ENCODE data around the gene CDK8. TPM values are rescaled to one million over a fixed set of nuclear protein-coding genes. Genes with fewer than 3 reads are reported as not detected.

Gene CDK8
- total and polyA plus RNA-seq, 2 experiments from 2014 or later = 16.1 to 27.0 TPM

DNA sequence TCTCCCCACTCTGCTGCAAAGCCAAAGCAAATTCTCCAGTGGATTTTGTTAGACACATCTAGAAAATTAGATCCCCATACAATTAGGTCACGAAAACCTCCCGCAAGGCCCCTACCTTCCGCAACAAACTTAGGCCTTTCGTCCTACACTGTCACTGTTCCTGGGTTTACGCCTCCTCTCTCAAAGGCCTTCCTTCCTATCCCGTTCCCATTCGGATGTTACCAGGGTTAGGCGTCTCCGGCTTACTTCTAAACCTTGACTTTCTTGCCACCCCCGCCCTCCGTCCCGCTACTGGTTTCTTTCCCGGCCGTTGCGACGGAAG lies 32.6 kb upstream of the CDK8 start:
- WGBS (ENCODE audit: low lambda C conversion rate, missing lambda C conversion rate) = under 1% methylated on average over 16 of the region's 16 CpGs
- TF ChIP-seq EZH2phosphoT487 (IDR thresholded peaks at IDR 0.05; ENCODE audit: low read depth, severe bottlenecking, unreplicated experiment) = no peak
- TF ChIP-seq, protein P1, sequence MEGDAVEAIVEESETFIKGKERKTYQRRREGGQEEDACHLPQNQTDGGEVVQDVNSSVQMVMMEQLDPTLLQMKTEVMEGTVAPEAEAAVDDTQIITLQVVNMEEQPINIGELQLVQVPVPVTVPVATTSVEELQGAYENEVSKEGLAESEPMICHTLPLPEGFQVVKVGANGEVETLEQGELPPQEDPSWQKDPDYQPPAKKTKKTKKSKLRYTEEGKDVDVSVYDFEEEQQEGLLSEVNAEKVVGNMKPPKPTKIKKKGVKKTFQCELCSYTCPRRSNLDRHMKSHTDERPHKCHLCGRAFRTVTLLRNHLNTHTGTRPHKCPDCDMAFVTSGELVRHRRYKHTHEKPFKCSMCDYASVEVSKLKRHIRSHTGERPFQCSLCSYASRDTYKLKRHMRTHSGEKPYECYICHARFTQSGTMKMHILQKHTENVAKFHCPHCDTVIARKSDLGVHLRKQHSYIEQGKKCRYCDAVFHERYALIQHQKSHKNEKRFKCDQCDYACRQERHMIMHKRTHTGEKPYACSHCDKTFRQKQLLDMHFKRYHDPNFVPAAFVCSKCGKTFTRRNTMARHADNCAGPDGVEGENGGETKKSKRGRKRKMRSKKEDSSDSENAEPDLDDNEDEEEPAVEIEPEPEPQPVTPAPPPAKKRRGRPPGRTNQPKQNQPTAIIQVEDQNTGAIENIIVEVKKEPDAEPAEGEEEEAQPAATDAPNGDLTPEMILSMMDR (IDR thresholded peaks at IDR 0.05; ENCODE audit: poor library complexity) = no peak
- no peak for TF ChIP-seq EZH2 (IDR thresholded peaks at IDR 0.05; ENCODE audit: borderline replicate concordance)
- peaks cover 23% of the 10 kb centered on the region for H3K79me2 ChIP-seq
- H3K4me3 ChIP-seq = peak overlapping the region; percentile 52
- peaks cover 18% of the 10 kb centered on the region for H3K4me1 ChIP-seq (ENCODE audit: insufficient read depth)
- no peaks in the 10 kb centered on the region for H3K9me2 ChIP-seq (replicated peaks; ENCODE audit: insufficient read depth)
- peaks cover 4% of the 10 kb centered on the region for H4K20me1 ChIP-seq (ENCODE audit: insufficient read depth, poor library complexity, severe bottlenecking)
- H3K27ac ChIP-seq = peak overlapping the region; percentile 97
- H3K27me3 ChIP-seq = no peaks in the 10 kb centered on the region
- peaks cover 3% of the 10 kb centered on the region for H3K36me3 ChIP-seq (replicated peaks; ENCODE audit: insufficient read depth, low read depth)
- H3K9me3 ChIP-seq (ENCODE audit: low read depth) = no peaks in the 10 kb centered on the region
- H3K4me2 ChIP-seq = peak overlapping the region; percentile 82
- DNase-seq (ENCODE audit: low spot score) = no peak
- peak overlapping the region; percentile 49 for H2AFZ ChIP-seq

DNA sequence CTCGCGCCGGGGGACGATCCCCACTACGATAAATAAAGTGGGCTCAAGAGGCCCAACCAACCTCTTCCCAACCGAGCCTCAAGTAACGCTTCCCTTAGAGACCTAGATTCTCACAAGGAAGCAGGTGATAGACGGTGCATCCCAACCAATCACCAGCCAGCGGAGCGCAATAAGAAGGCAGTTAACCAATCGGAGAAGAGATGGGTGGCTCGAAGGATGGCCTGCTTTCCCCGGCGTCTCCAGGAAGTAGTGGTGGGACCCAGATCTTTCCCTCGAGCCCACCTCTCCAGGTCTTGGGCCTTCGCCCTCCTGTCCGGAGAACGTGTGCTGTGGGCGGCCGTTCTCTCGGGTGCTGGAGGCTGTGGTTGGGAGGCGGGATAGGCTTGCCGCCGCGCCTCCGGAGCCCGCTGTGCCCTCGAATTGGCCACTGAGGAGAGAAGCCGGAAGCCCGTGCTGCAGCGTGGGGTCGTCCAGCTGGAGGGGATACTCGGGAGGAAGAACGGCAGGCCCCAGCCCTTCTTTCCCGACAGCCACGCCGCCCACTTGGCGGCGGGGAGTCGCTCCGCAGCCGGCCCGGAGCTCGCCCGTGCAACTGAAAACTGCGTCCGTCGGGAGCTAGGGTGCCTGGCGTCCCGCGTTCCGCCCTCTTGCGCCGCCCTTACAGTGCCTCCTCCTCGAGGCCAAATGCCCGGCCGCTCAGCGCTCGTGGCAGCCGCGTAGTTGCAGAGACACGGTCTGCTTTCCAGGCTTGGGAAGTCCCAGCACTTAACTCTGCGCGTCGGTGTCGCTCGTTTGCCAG lies 32.0 kb upstream of the CDK8 start, which contains the start of gene RNF6:
Gene RNF6, minus strand, starts transcription at position 594 of the 799 bp plus-strand sequence. CDS start 2,665 bp downstream, outside the sequence.
- peaks cover 3% of the 10 kb centered on the region for H3K36me3 ChIP-seq (replicated peaks; ENCODE audit: insufficient read depth, low read depth)
- H3K9me2 ChIP-seq (replicated peaks; ENCODE audit: insufficient read depth) = no peaks in the 10 kb centered on the region
- peak within 1 kb of the TSS; percentile 54 for H3K4me3 ChIP-seq
- peaks cover 4% of the 10 kb centered on the region for H4K20me1 ChIP-seq (ENCODE audit: insufficient read depth, poor library complexity, severe bottlenecking)
- H3K79me2 ChIP-seq = peaks cover 23% of the 10 kb centered on the region
- H3K4me2 ChIP-seq = peak within 1 kb of the TSS; percentile 82
- H3K27ac ChIP-seq = peak within 1 kb of the TSS; percentile 97
- DNase-seq (ENCODE audit: low spot score) = peak; percentile 97
- no peaks in the 10 kb centered on the region for H3K27me3 ChIP-seq
- peaks cover 18% of the 10 kb centered on the region for H3K4me1 ChIP-seq (ENCODE audit: insufficient read depth)
- under 1% methylated on average over 49 of the region's 67 CpGs for WGBS (ENCODE audit: low lambda C conversion rate, missing lambda C conversion rate)
- TF ChIP-seq, protein P1 (IDR thresholded peaks at IDR 0.05; ENCODE audit: poor library complexity) = no peak
- TF ChIP-seq EZH2phosphoT487 (IDR thresholded peaks at IDR 0.05; ENCODE audit: low read depth, severe bottlenecking, unreplicated experiment) (no peak), EZH2 (IDR thresholded peaks at IDR 0.05; ENCODE audit: borderline replicate concordance) (no peak)
- H3K9me3 ChIP-seq (ENCODE audit: low read depth) = no peaks in the 10 kb centered on the region
- H2AFZ ChIP-seq = peak within 1 kb of the TSS; percentile 87

DNA sequence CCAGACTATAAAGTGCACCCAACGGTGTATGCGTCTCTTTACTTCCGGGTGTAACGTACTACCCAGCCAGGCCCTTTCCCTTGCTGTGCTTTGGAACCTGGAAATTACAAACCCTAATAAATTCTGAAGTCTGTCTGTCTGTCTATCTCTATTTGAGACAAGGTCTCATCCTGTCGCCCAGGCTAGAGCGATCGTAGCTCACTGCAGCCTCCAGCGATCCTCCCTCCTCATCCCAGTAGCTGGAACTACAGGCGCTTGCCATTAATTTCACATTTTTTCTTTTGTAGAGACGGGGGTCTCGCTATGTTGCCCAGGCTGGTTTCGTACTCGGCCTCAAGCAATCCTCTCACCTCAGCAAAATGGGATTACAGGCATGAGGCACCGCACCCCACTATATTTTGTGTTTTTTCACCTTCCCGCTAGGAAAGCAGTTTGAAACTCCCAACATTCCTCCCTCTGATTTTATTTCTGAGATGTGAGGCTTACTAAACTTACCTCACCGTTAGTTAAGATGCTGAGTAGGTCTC lies 31.3 kb upstream of the CDK8 start:
- Histone ChIP-seq H3K9me3 (ENCODE audit: low read depth) (no peaks in the 10 kb centered on the region), H3K9me2 (replicated peaks; ENCODE audit: insufficient read depth) (no peaks in the 10 kb centered on the region), H3K36me3 (replicated peaks; ENCODE audit: insufficient read depth, low read depth) (peaks cover 3% of the 10 kb centered on the region), H3K27ac (peak overlapping the region; percentile 97), H3K79me2 (peaks cover 23% of the 10 kb centered on the region), H3K4me1 (ENCODE audit: insufficient read depth) (peaks cover 18% of the 10 kb centered on the region), H4K20me1 (ENCODE audit: insufficient read depth, poor library complexity, severe bottlenecking) (peaks cover 4% of the 10 kb centered on the region), H3K4me3 (peak overlapping the region; percentile 54), H3K4me2 (peak overlapping the region; percentile 81), H3K27me3 (no peaks in the 10 kb centered on the region), H2AFZ (peak overlapping the region; percentile 87)
- 24% methylated on average over 16 of the region's 16 CpGs for WGBS (ENCODE audit: low lambda C conversion rate, missing lambda C conversion rate)
- no peak for DNase-seq (ENCODE audit: low spot score)
- TF ChIP-seq EZH2 (IDR thresholded peaks at IDR 0.05; ENCODE audit: borderline replicate concordance) = no peak
- TF ChIP-seq, protein P1 (IDR thresholded peaks at IDR 0.05; ENCODE audit: poor library complexity) = no peak
- no peak for TF ChIP-seq EZH2phosphoT487 (IDR thresholded peaks at IDR 0.05; ENCODE audit: low read depth, severe bottlenecking, unreplicated experiment)
